ENCODE data around the gene RNF144A. TPM values are rescaled to one million over a fixed set of nuclear protein-coding genes. Genes with fewer than 3 reads are reported as not detected.

Gene RNF144A
- total RNA-seq, 6 experiments from 2014 or later, result 1.2 to 3.2 (median 2.0) TPM

GRCh38 chr2:6975988-6976387 lies 58.8 kb downstream of the RNF144A start:
- no peak for TF ChIP-seq CTCF (IDR thresholded peaks at IDR 0.05)
- TF ChIP-seq POLR2A (IDR thresholded peaks at IDR 0.05), result no peak
- ATAC-seq (peak in 3 of 4 donors; percentile 14 to 80 (median 59)), DNase-seq (no peak)
- intact Hi-C loops (cut with DNase I), result no loop called here
- H3K4me1 ChIP-seq, result no peaks in the 10 kb centered on the region
- H3K9me3 ChIP-seq, result no peaks in the 10 kb centered on the region
- no peaks in the 10 kb centered on the region for H3K27me3 ChIP-seq
- H3K4me3 ChIP-seq, result no peak overlapping the region
- WGBS (ENCODE audit: insufficient coverage, low coverage, low lambda C conversion rate, missing lambda C conversion rate), result 44% methylated on average over 3 of the region's 3 CpGs
- H3K36me3 ChIP-seq, result no peaks in the 10 kb centered on the region
- H3K27ac ChIP-seq, result no peak overlapping the region

- Histone ChIP-seq H3K27me3 (no peaks in the 10 kb centered on the region), H3K36me3 (no peaks in the 10 kb centered on the region), H3K9me3 (no peaks in the 10 kb centered on the region), H3K4me3 (no peak overlapping the region), H3K27ac (no peak overlapping the region), H3K4me1 (no peaks in the 10 kb centered on the region)
- TF ChIP-seq POLR2A (IDR thresholded peaks at IDR 0.05) (no peak), CTCF (IDR thresholded peaks at IDR 0.05) (no peak)
- intact Hi-C loops (cut with DNase I), result no loop called here
- ATAC-seq, result peak in 2 of 4 donors; percentile 42 to 65
- WGBS (ENCODE audit: insufficient coverage, low coverage, low lambda C conversion rate, missing lambda C conversion rate), result 79% methylated on average over 9 of the region's 9 CpGs
- DNase-seq, result no peak
These were observed 60.0 kb downstream of the RNF144A start for GRCh38 chr2:6977113-6977741.

GRCh38 chr2:6977786-6978185 lies 60.6 kb downstream of the RNF144A start:
- no peaks in the 10 kb centered on the region for H3K36me3 ChIP-seq
- H3K4me1 ChIP-seq, result no peaks in the 10 kb centered on the region
- no peaks in the 10 kb centered on the region for H3K27me3 ChIP-seq
- H3K27ac ChIP-seq, result no peak overlapping the region
- H3K9me3 ChIP-seq, result no peaks in the 10 kb centered on the region
- ATAC-seq, result no peak
- intact Hi-C loops (cut with DNase I), result no loop called here
- TF ChIP-seq CTCF (IDR thresholded peaks at IDR 0.05) (no peak), POLR2A (IDR thresholded peaks at IDR 0.05) (no peak)
- H3K4me3 ChIP-seq, result no peak overlapping the region
- DNase-seq, result no peak
- WGBS (ENCODE audit: insufficient coverage, low coverage, low lambda C conversion rate, missing lambda C conversion rate), result 75% methylated on average over 4 of the region's 4 CpGs

GRCh38 chr2:6978991-6979390 lies 61.8 kb downstream of the RNF144A start:
- Histone ChIP-seq H3K4me3 (no peak overlapping the region), H3K27ac (no peak overlapping the region), H3K9me3 (no peaks in the 10 kb centered on the region), H3K27me3 (no peaks in the 10 kb centered on the region), H3K4me1 (no peaks in the 10 kb centered on the region), H3K36me3 (no peaks in the 10 kb centered on the region)
- DNase-seq (no peak), ATAC-seq (no peak)
- intact Hi-C loops (cut with DNase I), result no loop called here
- TF ChIP-seq CTCF (IDR thresholded peaks at IDR 0.05) (no peak), POLR2A (IDR thresholded peaks at IDR 0.05) (no peak)
- WGBS (ENCODE audit: insufficient coverage, low coverage, low lambda C conversion rate, missing lambda C conversion rate), result 86% methylated on average over 1 of the region's 3 CpGs

Measured in right lobe of liver (tissue), 6 donors.